GM10248 (cell line): ENCODE measurements around the gene LMO3.

ENCODE experiments used
- CTCF ChIA-PET: fragments of 300-600 bp; sonication (Branson Sonifier 250); formaldehyde crosslinking; extraction: SDS; loops from one replicate; lab custom pipeline; 2021; ENCODE audit warnings: antibody characterized with exemption; lab: Yijun Ruan, JAX
- POLR2A ChIA-PET: fragments of 350-650 bp; sonication (Branson Sonifier 250); formaldehyde crosslinking; extraction: SDS; loops from one replicate; lab custom pipeline; 2020; ENCODE audit warnings: antibody characterized with exemption; lab: Yijun Ruan, JAX
- DNase-seq: peaks from one replicate; pipeline ENCODE4 v3.0.0; 2012; ENCODE audit errors: extremely low spot score
- TF ChIP-seq, protein P1 (sequence below): IDR thresholded peaks from 2 replicates; pipeline ENCODE4 v1.5.1; 2012; ENCODE audit warnings: mild to moderate bottlenecking, low read depth; ENCODE audit errors: extremely low read depth, missing control alignments, control extremely low read depth

The LMO3 gene

GRCh38 chr12:16530268-16530850 is 75.6 kb downstream of the LMO3 start:
- TF ChIP-seq, protein P1, sequence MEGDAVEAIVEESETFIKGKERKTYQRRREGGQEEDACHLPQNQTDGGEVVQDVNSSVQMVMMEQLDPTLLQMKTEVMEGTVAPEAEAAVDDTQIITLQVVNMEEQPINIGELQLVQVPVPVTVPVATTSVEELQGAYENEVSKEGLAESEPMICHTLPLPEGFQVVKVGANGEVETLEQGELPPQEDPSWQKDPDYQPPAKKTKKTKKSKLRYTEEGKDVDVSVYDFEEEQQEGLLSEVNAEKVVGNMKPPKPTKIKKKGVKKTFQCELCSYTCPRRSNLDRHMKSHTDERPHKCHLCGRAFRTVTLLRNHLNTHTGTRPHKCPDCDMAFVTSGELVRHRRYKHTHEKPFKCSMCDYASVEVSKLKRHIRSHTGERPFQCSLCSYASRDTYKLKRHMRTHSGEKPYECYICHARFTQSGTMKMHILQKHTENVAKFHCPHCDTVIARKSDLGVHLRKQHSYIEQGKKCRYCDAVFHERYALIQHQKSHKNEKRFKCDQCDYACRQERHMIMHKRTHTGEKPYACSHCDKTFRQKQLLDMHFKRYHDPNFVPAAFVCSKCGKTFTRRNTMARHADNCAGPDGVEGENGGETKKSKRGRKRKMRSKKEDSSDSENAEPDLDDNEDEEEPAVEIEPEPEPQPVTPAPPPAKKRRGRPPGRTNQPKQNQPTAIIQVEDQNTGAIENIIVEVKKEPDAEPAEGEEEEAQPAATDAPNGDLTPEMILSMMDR = no peak
- POLR2A ChIA-PET = no interaction called here
- CTCF ChIA-PET = interaction anchor here (1.0 kb wide), 1 partner anchor 14 kb away, joined by 3 read pairs; no protein-coding TSS in a partner anchor
- no peak for DNase-seq

DNA sequence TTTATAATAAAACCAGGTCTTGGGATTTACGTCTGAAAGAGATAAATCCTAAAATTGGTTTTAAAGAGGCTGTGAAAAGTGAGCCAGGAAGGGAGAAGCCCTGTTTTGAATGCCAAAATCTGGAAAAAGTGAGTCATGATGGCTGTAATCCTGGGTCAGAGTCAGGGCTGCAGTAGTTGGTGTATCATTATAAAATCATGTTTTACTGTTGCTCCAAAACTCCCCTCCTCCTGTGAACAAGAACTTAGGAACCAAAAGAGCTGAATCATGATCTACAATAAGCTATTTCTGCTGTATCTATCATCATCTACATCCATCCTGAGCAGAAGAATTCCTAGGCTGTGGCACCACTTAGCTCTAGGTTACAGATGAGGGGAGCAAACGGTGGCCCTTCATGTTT is 79.3 kb downstream of the LMO3 start:
- ChIA-PET POLR2A (no interaction called here), CTCF (interaction anchor here (0.7 kb wide), 1 partner anchor 17 kb away, joined by 4 read pairs; no protein-coding TSS in a partner anchor)
- TF ChIP-seq, protein P1 = no peak
- no peak for DNase-seq

GRCh38 chr12:16524378-16524777 is 81.6 kb downstream of the LMO3 start:
- CTCF ChIA-PET = no interaction called here
- POLR2A ChIA-PET = no interaction called here
- TF ChIP-seq, protein P1 = no peak
- DNase-seq = no peak

GRCh38 chr12:16523951-16524331 is 82.0 kb downstream of the LMO3 start:
- POLR2A ChIA-PET = no interaction called here

DNA sequence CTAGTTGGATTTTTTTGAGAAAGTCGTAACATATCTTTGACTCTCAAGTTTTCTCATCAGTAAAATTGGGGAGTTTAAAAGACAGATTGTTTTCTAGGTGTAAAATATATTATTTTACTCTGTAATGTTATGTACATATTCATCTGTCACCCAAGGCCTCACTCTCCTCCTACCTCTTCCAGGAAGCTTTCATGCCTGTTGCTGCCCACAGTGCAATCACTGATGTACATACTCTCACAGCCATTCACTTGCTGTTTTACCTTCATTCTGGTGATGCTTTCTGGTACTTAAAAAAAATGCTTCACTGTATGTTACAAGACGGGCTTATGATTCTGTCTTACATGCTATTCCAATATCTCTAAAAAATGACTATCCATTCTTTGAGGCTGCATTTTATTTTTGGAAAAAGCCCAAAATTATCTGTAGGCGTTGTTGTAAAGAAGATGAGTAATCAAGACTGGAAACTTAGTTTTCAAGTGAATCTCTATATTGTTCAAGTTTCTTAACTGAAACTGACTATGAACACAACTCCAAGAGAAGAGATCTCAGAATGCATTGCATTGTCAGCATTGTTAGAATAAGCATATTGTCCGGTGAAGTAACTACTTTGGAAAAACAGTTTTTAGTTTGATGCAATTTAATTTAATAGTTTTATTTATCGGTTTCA is 82.5 kb downstream of the LMO3 start:
- ChIA-PET CTCF (no interaction called here), POLR2A (no interaction called here)
- DNase-seq = no peak
- TF ChIP-seq, protein P1 = no peak

More at GRCh38 chr12:16523951-16524331, 82.0 kb downstream of the LMO3 start:
- CTCF ChIA-PET = no interaction called here
- DNase-seq = no peak
- TF ChIP-seq, protein P1 = no peak

GRCh38 chr12:16520328-16520727 is 85.6 kb downstream of the LMO3 start:
- DNase-seq = no peak
- ChIA-PET CTCF (interaction anchor here (1.4 kb wide), 1 partner anchor 30 kb away, joined by 3 read pairs; no protein-coding TSS in a partner anchor), POLR2A (no interaction called here)
- TF ChIP-seq, protein P1 = no peak
